Fibroblast of villous mesenchyme (primary cell): ENCODE data around the gene TNFRSF6B. TPM values are rescaled to one million over a fixed set of nuclear protein-coding genes. Genes with fewer than 3 reads are reported as not detected.

ENCODE experiments used
- DNase-seq: peaks from one replicate; pipeline ENCODE4 v3.0.0-alpha.2; 2010; ENCODE audit warnings: low read depth
- H3K4me3 ChIP-seq: 2 replicates; pipeline ENCODE4 v1.5.1; 2011; ENCODE audit warnings: low read depth, mild to moderate bottlenecking, low read length
- total RNA-seq: library from RNA; depleted of rRNA; stranded (reverse); fragments of >200 nt; gene quantifications from 2 replicates; pipeline ENCODE4 v1.2.3, GENCODE V29; 2012
- TF ChIP-seq, protein P1 (sequence below): IDR thresholded peaks from 2 replicates; pipeline ENCODE4 v1.5.1; 2012; ENCODE audit warnings: low read depth, mild to moderate bottlenecking, low read length; ENCODE audit not compliant: insufficient read depth

The TNFRSF6B gene
- total RNA-seq, 1 donor = 31.5 TPM

GRCh38 chr20:63686492-63687321 lies 9.7 kb upstream of the TNFRSF6B start:
- TF ChIP-seq, protein P1, sequence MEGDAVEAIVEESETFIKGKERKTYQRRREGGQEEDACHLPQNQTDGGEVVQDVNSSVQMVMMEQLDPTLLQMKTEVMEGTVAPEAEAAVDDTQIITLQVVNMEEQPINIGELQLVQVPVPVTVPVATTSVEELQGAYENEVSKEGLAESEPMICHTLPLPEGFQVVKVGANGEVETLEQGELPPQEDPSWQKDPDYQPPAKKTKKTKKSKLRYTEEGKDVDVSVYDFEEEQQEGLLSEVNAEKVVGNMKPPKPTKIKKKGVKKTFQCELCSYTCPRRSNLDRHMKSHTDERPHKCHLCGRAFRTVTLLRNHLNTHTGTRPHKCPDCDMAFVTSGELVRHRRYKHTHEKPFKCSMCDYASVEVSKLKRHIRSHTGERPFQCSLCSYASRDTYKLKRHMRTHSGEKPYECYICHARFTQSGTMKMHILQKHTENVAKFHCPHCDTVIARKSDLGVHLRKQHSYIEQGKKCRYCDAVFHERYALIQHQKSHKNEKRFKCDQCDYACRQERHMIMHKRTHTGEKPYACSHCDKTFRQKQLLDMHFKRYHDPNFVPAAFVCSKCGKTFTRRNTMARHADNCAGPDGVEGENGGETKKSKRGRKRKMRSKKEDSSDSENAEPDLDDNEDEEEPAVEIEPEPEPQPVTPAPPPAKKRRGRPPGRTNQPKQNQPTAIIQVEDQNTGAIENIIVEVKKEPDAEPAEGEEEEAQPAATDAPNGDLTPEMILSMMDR = no peak
- H3K4me3 ChIP-seq = no peak overlapping the region
- peak; percentile 92 for DNase-seq

DNA sequence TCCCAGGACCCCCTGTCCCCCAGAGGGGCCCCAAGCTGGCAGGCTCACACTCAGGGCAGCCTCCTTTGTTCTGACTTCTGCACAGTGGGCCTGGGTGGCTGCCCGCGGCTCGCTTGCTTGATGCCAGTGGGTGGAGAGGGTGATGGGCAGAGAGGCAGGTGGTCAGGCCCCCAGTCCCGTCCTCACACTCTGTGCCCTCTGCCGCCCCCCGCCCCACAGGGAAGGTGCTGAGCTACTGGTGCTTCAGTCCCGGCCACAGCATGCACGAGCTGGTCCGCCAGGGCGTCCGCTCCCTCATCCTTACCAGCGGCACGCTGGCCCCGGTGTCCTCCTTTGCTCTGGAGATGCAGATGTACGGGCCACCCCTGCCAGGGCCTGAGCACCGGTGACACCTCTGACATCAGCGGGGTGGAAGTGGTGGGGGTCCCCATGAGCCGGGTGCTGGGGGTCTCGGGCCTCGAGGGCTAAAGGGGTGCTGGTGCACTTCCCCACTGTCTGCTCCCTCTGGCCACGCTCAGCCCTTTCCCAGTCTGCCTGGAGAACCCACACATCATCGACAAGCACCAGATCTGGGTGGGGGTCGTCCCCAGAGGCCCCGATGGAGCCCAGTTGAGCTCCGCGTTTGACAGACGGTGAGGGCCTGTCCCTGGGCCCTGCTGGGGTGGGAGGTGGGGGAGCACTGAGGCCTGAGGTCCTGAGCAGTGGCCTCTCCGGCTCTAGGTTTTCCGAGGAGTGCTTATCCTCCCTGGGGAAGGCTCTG lies 8.9 kb upstream of the TNFRSF6B start:
- no peak overlapping the region for H3K4me3 ChIP-seq
- DNase-seq = no peak
- TF ChIP-seq, protein P1 = no peak

DNA sequence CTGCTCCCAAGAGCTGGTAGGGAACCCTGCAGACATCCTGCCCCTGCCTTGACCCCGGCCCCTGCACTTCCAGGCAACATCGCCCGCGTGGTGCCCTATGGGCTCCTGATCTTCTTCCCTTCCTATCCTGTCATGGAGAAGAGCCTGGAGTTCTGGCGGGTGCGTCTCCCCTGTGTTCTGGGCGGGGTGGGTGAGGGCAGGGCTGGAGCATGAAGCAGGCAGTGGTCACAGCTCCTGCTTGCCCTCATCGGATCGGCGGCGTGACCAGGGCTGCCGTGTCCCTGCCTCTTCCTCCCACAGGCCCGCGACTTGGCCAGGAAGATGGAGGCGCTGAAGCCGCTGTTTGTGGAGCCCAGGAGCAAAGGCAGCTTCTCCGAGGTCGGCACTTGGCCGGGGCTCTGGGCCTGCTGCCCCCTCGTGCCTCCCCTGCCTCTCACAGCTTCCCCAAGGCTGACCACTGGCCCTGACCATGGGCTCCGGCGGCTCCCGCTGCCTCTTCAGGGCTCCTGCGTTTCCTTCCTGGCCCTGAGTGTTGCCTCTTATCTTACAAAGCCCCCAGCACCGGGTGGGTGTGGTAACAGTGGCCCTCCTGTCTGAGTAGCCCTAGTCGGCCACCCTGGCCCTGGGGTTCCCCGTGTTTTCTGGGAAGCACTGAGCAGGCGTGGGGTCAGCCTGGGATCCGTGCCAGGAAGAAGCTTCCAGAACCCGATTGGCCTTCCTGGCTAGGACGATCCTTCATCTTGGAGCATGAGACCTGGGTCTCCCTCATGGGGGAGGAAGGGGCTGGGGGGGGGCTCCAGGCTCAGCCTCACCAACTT lies 8.0 kb upstream of the TNFRSF6B start:
- no peak overlapping the region for H3K4me3 ChIP-seq
- no peak for DNase-seq
- TF ChIP-seq, protein P1 = no peak

GRCh38 chr20:63689046-63690002 lies 7.1 kb upstream of the TNFRSF6B start:
- no peak overlapping the region for H3K4me3 ChIP-seq
- TF ChIP-seq, protein P1 = no peak
- no peak for DNase-seq

GRCh38 chr20:63690003-63690897 lies 6.2 kb upstream of the TNFRSF6B start:
- DNase-seq = no peak
- TF ChIP-seq, protein P1 = no peak

More at GRCh38 chr20:63690003-63690897, 6.2 kb upstream of the TNFRSF6B start:
- no peak overlapping the region for H3K4me3 ChIP-seq
